ENCODE measurements around the gene ANKHD1. TPM values are rescaled to one million over a fixed set of nuclear protein-coding genes. Genes with fewer than 3 reads are reported as not detected.
"Not testable (repeated sequence)": the region's sequence is repeated elsewhere in the genome, so short reads cannot be mapped to it uniquely, and the experiment has no call there.

Gene ANKHD1
- total and polyA plus RNA-seq, 4 donors, result 17.0 to 138 (median 94.8) TPM

DNA sequence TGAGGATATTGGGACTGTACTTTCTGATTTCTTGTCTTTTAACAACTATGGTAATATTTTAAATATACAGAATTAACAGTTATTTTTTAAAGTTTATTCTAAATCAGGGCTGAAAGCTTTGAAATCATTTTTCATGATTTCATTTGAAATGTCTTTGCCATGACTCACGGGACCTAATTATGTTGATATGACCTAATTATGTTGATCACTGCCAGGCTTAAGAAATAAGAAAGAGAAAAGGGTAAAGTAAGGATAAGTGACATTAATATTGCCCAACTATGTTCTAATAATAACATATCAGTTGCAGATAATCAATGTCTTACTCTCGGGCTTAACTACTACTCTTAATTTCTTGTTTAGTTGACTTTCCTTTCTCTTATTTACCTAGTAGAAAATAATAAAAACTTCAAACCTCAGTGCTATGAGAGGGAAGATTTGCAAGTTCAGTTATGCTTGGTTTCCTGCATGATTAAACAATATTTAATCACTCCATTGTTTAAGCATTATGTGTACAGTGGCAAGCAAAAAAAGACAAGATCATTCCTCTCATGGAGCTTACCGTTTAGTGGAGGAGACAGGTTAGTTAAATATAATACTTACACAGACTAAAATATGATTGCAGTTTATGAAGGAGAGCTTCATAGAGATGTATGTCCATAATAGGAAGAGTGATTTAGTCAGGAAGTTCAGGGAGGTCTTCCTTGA, 78.8 kb downstream of the ANKHD1 start:
- Histone ChIP-seq H3K9me3 (ENCODE audit: control insufficient read depth, low read length) (no peaks in the 10 kb centered on the region), H3K4me3 (ENCODE audit: low read length in 2 of 2) (no peak overlapping the region), H3K27ac (ENCODE audit: low read depth in 1 of 2, low read length in 2 of 2) (no peak overlapping the region), H3K27me3 (ENCODE audit: control insufficient read depth in 1 of 2, insufficient read depth in 2 of 2, low read length in 1 of 2) (no peaks in the 10 kb centered on the region), H3K36me3 (ENCODE audit: control insufficient read depth in 1 of 2, insufficient read depth in 2 of 2, low read length in 1 of 2) (no peaks in the 10 kb centered on the region), H3K4me1 (ENCODE audit: control insufficient read depth in 1 of 2, insufficient read depth in 2 of 2, low read length in 2 of 2) (no peaks in the 10 kb centered on the region)
- 16 to 23% methylated on average over 3 of the region's 3 CpGs for WGBS, 2 donors
- ATAC-seq (ENCODE audit: low FRiP score) (no peak), DNase-seq (no peak)
- intact Hi-C loops (cut with DNase I), result no loop called here

DNA sequence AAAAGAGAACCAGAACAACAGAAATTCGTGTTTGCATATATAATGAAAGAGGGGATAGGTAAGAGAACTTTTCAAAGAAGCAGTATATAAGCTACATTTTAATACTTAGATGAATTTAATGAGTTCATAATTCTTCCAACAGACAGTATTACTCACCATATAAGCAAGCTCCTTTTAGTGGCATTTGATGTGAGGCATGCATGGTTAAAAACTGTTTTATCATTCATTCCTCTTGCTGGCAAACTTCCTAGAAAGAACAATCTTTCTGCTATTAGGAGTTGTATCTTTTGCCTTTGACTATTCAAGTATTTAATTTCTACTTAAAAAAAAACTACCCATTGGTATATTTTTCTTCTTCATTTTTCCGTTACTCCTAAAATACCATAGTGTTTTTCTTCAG, 80.1 kb downstream of the ANKHD1 start:
- ATAC-seq (ENCODE audit: low FRiP score) (no peak), DNase-seq (no peak)
- H3K36me3 ChIP-seq (ENCODE audit: control insufficient read depth in 1 of 2, insufficient read depth in 2 of 2, low read length in 1 of 2), result no peaks in the 10 kb centered on the region
- no peaks in the 10 kb centered on the region for H3K9me3 ChIP-seq (ENCODE audit: control insufficient read depth, low read length)
- no peak overlapping the region for H3K4me3 ChIP-seq (ENCODE audit: low read length in 2 of 2)
- H3K4me1 ChIP-seq (ENCODE audit: control insufficient read depth in 1 of 2, insufficient read depth in 2 of 2, low read length in 2 of 2), result no peaks in the 10 kb centered on the region
- intact Hi-C loops (cut with DNase I), result no loop called here
- no peaks in the 10 kb centered on the region for H3K27me3 ChIP-seq (ENCODE audit: control insufficient read depth in 1 of 2, insufficient read depth in 2 of 2, low read length in 1 of 2)
- WGBS, 2 donors, result 30 to 37% methylated on average over 2 of the region's 2 CpGs
- H3K27ac ChIP-seq (ENCODE audit: low read depth in 1 of 2, low read length in 2 of 2), result no peak overlapping the region

DNA sequence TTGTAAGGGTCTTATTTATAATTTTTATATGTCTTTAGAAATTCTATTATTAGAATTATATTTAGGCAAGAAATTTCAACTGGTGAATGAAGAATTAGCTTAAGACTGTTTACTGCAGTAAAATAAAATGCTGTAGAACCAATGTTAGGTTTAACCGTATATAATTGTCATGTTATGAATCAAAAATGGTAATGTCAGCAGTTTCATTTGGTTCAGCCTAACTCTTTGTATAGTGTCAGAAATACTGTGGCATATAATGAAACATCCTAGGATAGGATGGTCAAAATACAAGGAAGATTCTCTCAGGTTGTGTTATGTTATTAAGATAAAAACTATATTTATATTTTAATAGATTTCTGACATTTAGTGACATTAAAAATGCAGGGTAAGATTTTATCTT, 81.4 kb downstream of the ANKHD1 start:
- DNase-seq (no peak), ATAC-seq (ENCODE audit: low FRiP score) (no peak)
- no peak overlapping the region for H3K4me3 ChIP-seq (ENCODE audit: low read length in 2 of 2)
- H3K4me1 ChIP-seq (ENCODE audit: control insufficient read depth in 1 of 2, insufficient read depth in 2 of 2, low read length in 2 of 2), result no peaks in the 10 kb centered on the region
- intact Hi-C loops (cut with DNase I), result no loop called here
- WGBS, 2 donors, result 84 to 96% methylated on average over 1 of the region's 1 CpG
- H3K27me3 ChIP-seq (ENCODE audit: control insufficient read depth in 1 of 2, insufficient read depth in 2 of 2, low read length in 1 of 2), result no peaks in the 10 kb centered on the region
- H3K36me3 ChIP-seq (ENCODE audit: control insufficient read depth in 1 of 2, insufficient read depth in 2 of 2, low read length in 1 of 2), result no peaks in the 10 kb centered on the region
- no peaks in the 10 kb centered on the region for H3K9me3 ChIP-seq (ENCODE audit: control insufficient read depth, low read length)
- no peak overlapping the region for H3K27ac ChIP-seq (ENCODE audit: low read depth in 1 of 2, low read length in 2 of 2)

DNA sequence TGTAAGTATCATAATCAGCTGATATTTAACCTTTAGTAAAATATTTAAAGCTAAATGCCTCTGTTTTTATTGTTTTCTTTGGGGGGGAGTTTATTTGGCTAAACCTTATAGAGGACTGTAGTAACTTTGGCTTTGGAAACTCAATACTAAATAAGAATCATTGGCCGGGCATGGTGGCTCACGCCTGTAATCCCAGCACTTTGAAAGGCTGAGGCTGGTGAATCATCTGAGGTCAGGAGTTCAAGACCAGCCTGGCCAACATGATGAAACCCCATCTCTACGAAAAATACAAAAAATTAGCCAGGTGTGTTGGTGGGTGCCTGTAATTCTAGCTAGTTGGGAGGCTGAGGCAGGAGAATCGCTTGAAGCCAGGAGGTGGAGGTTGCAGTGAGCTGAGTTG, 86.5 kb downstream of the ANKHD1 start:
- ATAC-seq (ENCODE audit: low FRiP score); DNase-seq; H3K27ac ChIP-seq (ENCODE audit: low read depth in 1 of 2, low read length in 2 of 2); H3K4me1 ChIP-seq (ENCODE audit: control insufficient read depth in 1 of 2, insufficient read depth in 2 of 2, low read length in 2 of 2); H3K27me3 ChIP-seq (ENCODE audit: control insufficient read depth in 1 of 2, insufficient read depth in 2 of 2, low read length in 1 of 2); H3K4me3 ChIP-seq (ENCODE audit: low read length in 2 of 2); H3K9me3 ChIP-seq (ENCODE audit: control insufficient read depth, low read length); H3K36me3 ChIP-seq (ENCODE audit: control insufficient read depth in 1 of 2, insufficient read depth in 2 of 2, low read length in 1 of 2); intact Hi-C loops (cut with DNase I): not testable (repeated sequence)
- WGBS, 2 donors, result 91 to 97% methylated on average over 4 of the region's 4 CpGs

DNA sequence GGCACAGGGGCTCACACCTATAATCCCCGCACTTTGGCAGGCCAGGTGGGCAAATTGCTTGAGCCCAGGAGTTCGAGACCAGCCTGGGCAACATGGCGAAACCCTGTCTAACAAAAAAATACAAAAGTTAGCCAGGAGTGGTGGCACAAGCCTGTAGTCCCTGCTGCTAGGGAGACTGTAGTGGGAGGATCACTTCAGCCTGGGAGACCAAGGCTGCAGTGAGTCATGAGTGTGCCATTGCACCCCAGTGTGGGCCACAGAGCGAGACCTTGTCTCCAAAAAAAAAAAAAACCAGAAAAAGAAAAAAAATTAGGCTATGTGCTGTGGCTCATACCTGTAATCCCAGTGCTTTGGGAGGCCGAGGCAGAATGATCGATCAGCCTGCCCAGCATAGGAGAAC, 87.3 kb downstream of the ANKHD1 start:
- Histone ChIP-seq H3K27ac (ENCODE audit: low read depth in 1 of 2, low read length in 2 of 2) (no peak overlapping the region), H3K9me3 (ENCODE audit: control insufficient read depth, low read length) (no peaks in the 10 kb centered on the region), H3K36me3 (ENCODE audit: control insufficient read depth in 1 of 2, insufficient read depth in 2 of 2, low read length in 1 of 2) (peaks cover 0 to 2% of the 10 kb centered on the region in 2 donors), H3K4me3 (ENCODE audit: low read length in 2 of 2) (no peak overlapping the region), H3K4me1 (ENCODE audit: control insufficient read depth in 1 of 2, insufficient read depth in 2 of 2, low read length in 2 of 2) (no peaks in the 10 kb centered on the region), H3K27me3 (ENCODE audit: control insufficient read depth in 1 of 2, insufficient read depth in 2 of 2, low read length in 1 of 2) (no peaks in the 10 kb centered on the region)
- no peak for DNase-seq
- ATAC-seq (ENCODE audit: low FRiP score), result no peak
- WGBS, 2 donors, result 96 to 98% methylated on average over 6 of the region's 6 CpGs
- intact Hi-C loops (cut with DNase I), result no loop called here

DNA sequence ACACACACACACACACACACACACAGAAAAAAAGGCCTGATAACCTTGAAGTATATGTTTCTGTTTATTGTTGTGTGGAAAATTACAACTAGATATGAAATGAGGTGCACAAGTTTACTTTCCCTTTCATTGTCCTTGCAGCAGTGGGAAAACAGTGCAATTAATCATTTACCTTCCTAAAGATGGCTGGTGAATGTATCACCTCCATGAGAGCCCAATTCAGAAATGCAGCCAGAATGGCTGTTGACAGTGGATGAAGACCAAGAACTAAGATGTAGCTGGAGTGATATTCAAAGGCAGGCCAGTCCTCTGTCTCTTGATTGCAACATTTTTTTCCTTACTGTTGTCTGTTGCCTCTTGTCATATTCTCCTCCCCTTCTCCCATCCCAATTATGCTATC, 96.3 kb downstream of the ANKHD1 start:
- Histone ChIP-seq H3K36me3 (ENCODE audit: control insufficient read depth in 1 of 2, insufficient read depth in 2 of 2, low read length in 1 of 2) (peaks cover 0 to 3% of the 10 kb centered on the region in 2 donors), H3K9me3 (ENCODE audit: control insufficient read depth, low read length) (no peaks in the 10 kb centered on the region), H3K4me3 (ENCODE audit: low read length in 2 of 2) (no peak overlapping the region), H3K4me1 (ENCODE audit: control insufficient read depth in 1 of 2, insufficient read depth in 2 of 2, low read length in 2 of 2) (no peaks in the 10 kb centered on the region), H3K27me3 (ENCODE audit: control insufficient read depth in 1 of 2, insufficient read depth in 2 of 2, low read length in 1 of 2) (no peaks in the 10 kb centered on the region), H3K27ac (ENCODE audit: low read depth in 1 of 2, low read length in 2 of 2) (no peak overlapping the region)
- intact Hi-C loops (cut with DNase I), result no loop called here
- no peak for DNase-seq
- ATAC-seq (ENCODE audit: low FRiP score), result no peak

DNA sequence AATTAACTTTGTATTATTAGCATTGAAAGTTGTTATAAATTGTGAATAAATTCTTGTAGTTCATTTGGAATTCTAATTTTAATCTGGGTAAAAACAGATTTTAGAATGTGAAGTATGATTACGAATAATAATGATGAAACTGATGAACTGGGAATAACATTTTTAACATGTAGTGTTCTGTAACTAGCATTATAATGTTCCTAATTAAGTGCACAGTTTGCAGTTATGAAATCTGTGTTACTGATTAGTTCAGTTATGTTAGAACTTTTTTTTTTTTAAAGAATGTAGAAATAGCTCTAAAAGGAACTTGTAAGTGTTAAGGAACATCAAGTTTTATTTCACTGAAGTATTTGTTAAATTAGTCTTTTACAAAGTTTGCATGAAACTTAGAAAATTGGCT, 97.0 kb downstream of the ANKHD1 start:
- Histone ChIP-seq H3K27ac (ENCODE audit: low read depth in 1 of 2, low read length in 2 of 2) (no peak overlapping the region), H3K4me1 (ENCODE audit: control insufficient read depth in 1 of 2, insufficient read depth in 2 of 2, low read length in 2 of 2) (no peaks in the 10 kb centered on the region), H3K27me3 (ENCODE audit: control insufficient read depth in 1 of 2, insufficient read depth in 2 of 2, low read length in 1 of 2) (no peaks in the 10 kb centered on the region), H3K36me3 (ENCODE audit: control insufficient read depth in 1 of 2, insufficient read depth in 2 of 2, low read length in 1 of 2) (peaks cover 0 to 3% of the 10 kb centered on the region in 2 donors), H3K9me3 (ENCODE audit: control insufficient read depth, low read length) (no peaks in the 10 kb centered on the region), H3K4me3 (ENCODE audit: low read length in 2 of 2) (no peak overlapping the region)
- 92 to 95% methylated on average over 1 of the region's 1 CpG for WGBS, 2 donors
- ATAC-seq (ENCODE audit: low FRiP score) (no peak), DNase-seq (no peak)
- intact Hi-C loops (cut with DNase I), result no loop called here

DNA sequence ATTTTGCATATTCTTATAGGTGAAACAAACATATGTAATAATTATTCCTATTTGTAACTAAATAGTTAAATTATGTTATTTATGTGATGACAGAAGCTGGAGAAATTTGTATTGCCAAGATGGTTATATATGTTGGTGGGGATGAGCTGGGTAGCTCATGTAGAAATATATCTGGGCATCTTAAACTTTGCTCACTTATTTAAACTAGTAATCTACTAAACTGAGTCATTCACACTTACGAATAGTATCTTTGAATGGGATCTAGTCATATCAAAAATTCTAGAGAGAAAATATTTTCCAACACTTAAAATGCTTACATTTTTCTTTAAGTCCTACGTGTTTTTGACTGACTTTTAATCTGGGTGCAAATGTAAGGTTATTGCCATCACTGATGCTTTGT, 101.2 kb downstream of the ANKHD1 start:
- Histone ChIP-seq H3K4me3 (ENCODE audit: low read length in 2 of 2) (no peak overlapping the region), H3K9me3 (ENCODE audit: control insufficient read depth, low read length) (no peaks in the 10 kb centered on the region), H3K27me3 (ENCODE audit: control insufficient read depth in 1 of 2, insufficient read depth in 2 of 2, low read length in 1 of 2) (no peaks in the 10 kb centered on the region), H3K36me3 (ENCODE audit: control insufficient read depth in 1 of 2, insufficient read depth in 2 of 2, low read length in 1 of 2) (peaks cover 0 to 2% of the 10 kb centered on the region in 2 donors), H3K4me1 (ENCODE audit: control insufficient read depth in 1 of 2, insufficient read depth in 2 of 2, low read length in 2 of 2) (no peaks in the 10 kb centered on the region), H3K27ac (ENCODE audit: low read depth in 1 of 2, low read length in 2 of 2) (no peak overlapping the region)
- ATAC-seq (ENCODE audit: low FRiP score) (no peak), DNase-seq (no peak)
- WGBS, 2 donors, result 82 to 91% methylated on average over 2 of the region's 2 CpGs
- intact Hi-C loops (cut with DNase I), result no loop called here

DNA sequence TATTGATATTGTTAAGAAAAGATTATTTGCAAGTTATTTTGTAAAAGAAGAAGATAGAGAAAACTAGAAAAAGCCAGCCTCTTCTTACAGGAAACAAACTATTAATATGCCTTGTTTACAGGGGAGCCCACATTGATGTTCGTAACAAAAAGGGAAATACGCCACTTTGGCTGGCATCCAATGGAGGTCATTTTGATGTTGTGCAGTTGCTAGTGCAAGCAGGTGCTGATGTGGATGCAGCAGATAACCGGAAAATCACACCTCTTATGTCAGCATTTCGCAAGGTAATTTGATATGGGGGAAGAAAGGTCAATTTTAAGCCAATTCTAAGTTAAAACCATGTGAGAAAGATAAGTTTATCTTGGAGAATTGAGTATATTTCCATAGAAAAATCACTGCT, 108.3 kb downstream of the ANKHD1 start:
- intact Hi-C loops (cut with DNase I), result no loop called here
- Histone ChIP-seq H3K4me1 (ENCODE audit: control insufficient read depth in 1 of 2, insufficient read depth in 2 of 2, low read length in 2 of 2) (no peaks in the 10 kb centered on the region), H3K36me3 (ENCODE audit: control insufficient read depth in 1 of 2, insufficient read depth in 2 of 2, low read length in 1 of 2) (peaks cover 0 to 4% of the 10 kb centered on the region in 2 donors), H3K9me3 (ENCODE audit: control insufficient read depth, low read length) (no peaks in the 10 kb centered on the region), H3K27ac (ENCODE audit: low read depth in 1 of 2, low read length in 2 of 2) (no peak overlapping the region), H3K4me3 (ENCODE audit: low read length in 2 of 2) (no peak overlapping the region), H3K27me3 (ENCODE audit: control insufficient read depth in 1 of 2, insufficient read depth in 2 of 2, low read length in 1 of 2) (no peaks in the 10 kb centered on the region)
- 83 to 86% methylated on average over 4 of the region's 4 CpGs for WGBS, 2 donors
- no peak for ATAC-seq (ENCODE audit: low FRiP score)
- DNase-seq, result no peak

Data from aorta (tissue), 5 donors.